Measurements from ENCODE around the gene STK25. TPM values are rescaled to one million over a fixed set of nuclear protein-coding genes. Genes with fewer than 3 reads are reported as not detected.

The STK25 gene
- total and polyA plus RNA-seq, 10 donors, result 127 to 254 (median 172) TPM

DNA sequence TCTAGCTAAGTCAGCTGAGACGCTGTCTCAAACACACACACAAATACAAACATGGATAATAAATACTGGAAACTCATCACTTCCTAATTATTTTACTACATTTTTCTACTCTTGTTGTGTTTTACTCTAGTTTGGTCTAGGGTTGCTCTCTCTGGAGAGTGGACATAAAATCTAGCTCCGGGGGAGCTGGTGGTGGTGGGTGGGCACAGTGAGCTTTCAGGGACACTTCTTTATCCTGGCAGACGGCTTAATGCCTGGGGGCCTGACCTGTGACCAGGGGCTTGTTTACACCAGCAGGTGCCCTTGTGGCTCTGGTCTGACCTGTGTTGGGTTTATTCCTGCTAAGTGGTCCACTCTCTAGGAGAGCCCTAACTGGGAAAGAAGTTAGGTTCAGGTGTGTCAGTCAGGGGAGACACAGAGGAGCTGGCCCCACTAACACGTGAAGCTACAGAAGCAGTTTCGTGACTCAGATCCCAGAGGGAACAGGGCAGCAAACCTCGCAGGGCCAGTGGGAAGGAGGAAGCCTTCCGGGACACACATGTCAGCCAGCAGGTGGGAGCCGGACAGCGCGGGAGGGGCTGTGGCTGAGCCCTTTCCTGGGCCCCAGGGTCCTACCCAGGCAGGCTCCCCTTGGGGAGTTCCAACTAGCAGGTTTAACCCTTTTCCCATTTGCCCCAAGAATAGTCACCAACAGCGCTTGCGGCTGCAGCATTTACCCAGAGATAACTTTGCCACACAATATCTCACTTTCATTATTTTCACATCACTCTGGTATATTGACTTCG is 27.7 kb upstream of the STK25 start:
- H3K27me3 ChIP-seq (replicated peaks in 1 of 7), result peaks cover 0 to 30% (median 4%) of the 10 kb centered on the region in 7 donors
- no peaks in the 10 kb centered on the region for H3K36me3 ChIP-seq
- no peak overlapping the region for H3K4me3 ChIP-seq
- intact Hi-C loops (cut with DNase I; ENCODE audit: low total_unique reads), result no loop called here
- H3K4me1 ChIP-seq, result peaks cover 0 to 10% (median 7%) of the 10 kb centered on the region in 6 donors
- H3K9me3 ChIP-seq, result no peaks in the 10 kb centered on the region
- no peak for TF ChIP-seq POLR2A (IDR thresholded peaks at IDR 0.05)
- TF ChIP-seq, protein P1, sequence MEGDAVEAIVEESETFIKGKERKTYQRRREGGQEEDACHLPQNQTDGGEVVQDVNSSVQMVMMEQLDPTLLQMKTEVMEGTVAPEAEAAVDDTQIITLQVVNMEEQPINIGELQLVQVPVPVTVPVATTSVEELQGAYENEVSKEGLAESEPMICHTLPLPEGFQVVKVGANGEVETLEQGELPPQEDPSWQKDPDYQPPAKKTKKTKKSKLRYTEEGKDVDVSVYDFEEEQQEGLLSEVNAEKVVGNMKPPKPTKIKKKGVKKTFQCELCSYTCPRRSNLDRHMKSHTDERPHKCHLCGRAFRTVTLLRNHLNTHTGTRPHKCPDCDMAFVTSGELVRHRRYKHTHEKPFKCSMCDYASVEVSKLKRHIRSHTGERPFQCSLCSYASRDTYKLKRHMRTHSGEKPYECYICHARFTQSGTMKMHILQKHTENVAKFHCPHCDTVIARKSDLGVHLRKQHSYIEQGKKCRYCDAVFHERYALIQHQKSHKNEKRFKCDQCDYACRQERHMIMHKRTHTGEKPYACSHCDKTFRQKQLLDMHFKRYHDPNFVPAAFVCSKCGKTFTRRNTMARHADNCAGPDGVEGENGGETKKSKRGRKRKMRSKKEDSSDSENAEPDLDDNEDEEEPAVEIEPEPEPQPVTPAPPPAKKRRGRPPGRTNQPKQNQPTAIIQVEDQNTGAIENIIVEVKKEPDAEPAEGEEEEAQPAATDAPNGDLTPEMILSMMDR (IDR thresholded peaks at IDR 0.05 in 8 of 11, conservative IDR thresholded peaks at IDR 0.05 in 3 of 11), result no peak
- no peak for TF ChIP-seq POLR2AphosphoS5 (IDR thresholded peaks at IDR 0.05)
- peak; percentile 44 for DNase-seq
- H3K27ac ChIP-seq, result no peak overlapping the region
- 69 to 80% (median 77%) methylated on average over 13 of the region's 13 CpGs for WGBS, 5 donors

DNA sequence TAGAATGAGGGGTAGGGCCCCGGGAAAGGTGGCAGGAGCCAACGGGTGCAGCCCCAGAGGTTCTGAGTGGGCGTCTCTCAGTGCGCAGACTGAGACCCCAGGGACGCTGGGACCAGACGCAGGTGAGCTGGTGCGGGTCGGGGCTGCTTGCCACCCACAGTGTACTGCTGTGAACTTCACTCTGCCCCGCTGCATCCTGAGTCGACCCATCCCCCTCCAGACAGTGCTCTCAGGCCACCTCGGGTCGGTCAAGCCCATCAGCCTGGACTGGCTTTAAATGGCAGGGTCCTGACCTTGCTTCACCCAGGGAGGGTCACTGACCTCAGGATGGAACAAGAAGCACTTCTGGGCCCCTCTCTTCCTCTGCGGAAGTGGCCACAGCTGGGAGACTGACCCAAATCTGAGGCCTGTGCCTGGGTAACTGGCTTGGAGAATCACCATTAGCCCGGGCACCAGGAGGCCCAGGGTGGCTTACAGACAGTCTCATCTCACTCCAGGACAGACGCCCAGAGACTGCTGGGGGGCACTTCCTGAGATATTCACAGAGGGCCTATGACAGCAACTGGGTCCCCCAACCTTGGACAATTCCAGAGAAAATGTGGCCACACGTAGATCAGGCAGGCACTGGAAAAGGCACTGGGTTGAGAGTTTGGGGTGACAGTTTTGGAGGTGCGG is 26.5 kb upstream of the STK25 start:
- peak; percentile 52 for DNase-seq
- Histone ChIP-seq H3K27me3 (replicated peaks in 1 of 7) (peaks cover 0 to 18% (median 0%) of the 10 kb centered on the region in 7 donors), H3K4me1 (no peaks in the 10 kb centered on the region), H3K36me3 (no peaks in the 10 kb centered on the region), H3K4me3 (no peak overlapping the region), H3K9me3 (no peaks in the 10 kb centered on the region), H3K27ac (no peak overlapping the region)
- TF ChIP-seq POLR2A (IDR thresholded peaks at IDR 0.05) (no peak), POLR2AphosphoS5 (IDR thresholded peaks at IDR 0.05) (no peak)
- TF ChIP-seq, protein P1 (IDR thresholded peaks at IDR 0.05 in 8 of 11, conservative IDR thresholded peaks at IDR 0.05 in 3 of 11), result no peak
- intact Hi-C loops (cut with DNase I; ENCODE audit: low total_unique reads), result no loop called here
- 76 to 82% (median 79%) methylated on average over 14 to 17 of the region's 17 CpGs for WGBS, 5 donors

DNA sequence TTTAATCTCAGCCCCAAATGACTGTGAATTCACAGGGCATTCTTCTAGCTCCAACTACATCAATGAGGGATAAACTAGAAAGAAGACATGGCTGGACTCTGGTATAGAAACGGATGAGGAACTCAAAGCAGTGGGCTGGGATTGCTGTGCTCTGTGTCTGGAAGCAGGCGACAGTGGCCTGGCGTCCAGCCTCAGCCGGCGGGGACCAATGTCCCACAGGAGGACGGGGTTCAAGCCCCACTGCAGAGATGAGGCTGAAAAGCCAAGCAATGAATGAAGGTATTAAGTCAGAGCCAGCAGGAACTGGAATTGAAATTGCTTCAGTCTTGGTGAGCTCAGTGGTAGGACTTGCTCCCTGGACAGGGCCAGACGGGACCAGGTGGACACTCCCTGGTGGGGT is 25.9 kb upstream of the STK25 start:
- Histone ChIP-seq H3K36me3 (no peaks in the 10 kb centered on the region), H3K27ac (no peak overlapping the region), H3K9me3 (no peaks in the 10 kb centered on the region), H3K4me3 (no peak overlapping the region), H3K27me3 (replicated peaks in 1 of 7) (peaks cover 0 to 16% (median 0%) of the 10 kb centered on the region in 7 donors), H3K4me1 (no peaks in the 10 kb centered on the region)
- peak; percentile 39 for DNase-seq
- 78 to 94% (median 84%) methylated on average over 7 of the region's 7 CpGs for WGBS, 5 donors
- intact Hi-C loops (cut with DNase I; ENCODE audit: low total_unique reads), result no loop called here
- TF ChIP-seq POLR2A (IDR thresholded peaks at IDR 0.05) (no peak), POLR2AphosphoS5 (IDR thresholded peaks at IDR 0.05) (no peak)
- TF ChIP-seq, protein P1 (IDR thresholded peaks at IDR 0.05 in 8 of 11, conservative IDR thresholded peaks at IDR 0.05 in 3 of 11), result no peak
